COLO668 (cell line): ENCODE results near the gene DTD1.

ENCODE experiments used
- DNase-seq: peaks from one replicate; lab custom pipeline; 2025; ENCODE audit not compliant: unreplicated experiment; lab: John Stamatoyannopoulos, UW

Gene DTD1

DNA sequence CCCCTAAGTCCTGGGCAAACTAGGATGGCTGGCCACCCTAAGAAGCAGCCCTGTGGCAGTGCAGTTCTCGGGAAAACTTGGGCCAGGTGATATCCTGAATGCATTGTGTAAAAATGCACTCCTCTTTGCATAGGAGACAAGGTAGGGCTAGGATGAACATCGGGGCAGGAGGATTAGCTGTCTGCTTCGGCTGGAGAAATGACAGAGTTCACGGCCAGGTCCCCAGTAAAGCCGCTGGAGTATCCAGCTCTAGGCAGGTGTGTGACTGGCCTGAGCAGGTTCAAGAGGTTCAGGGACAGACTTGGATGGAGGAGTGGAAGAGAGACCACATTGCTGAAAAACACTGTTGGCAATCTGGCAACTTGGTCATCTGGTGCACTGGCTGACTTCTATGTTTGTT, 26.4 kb downstream of the DTD1 start:
- no peak for DNase-seq

- no peak for DNase-seq
Measured at GRCh38 chr20:18615020-18615650, 27.3 kb downstream of the DTD1 start.

DNA sequence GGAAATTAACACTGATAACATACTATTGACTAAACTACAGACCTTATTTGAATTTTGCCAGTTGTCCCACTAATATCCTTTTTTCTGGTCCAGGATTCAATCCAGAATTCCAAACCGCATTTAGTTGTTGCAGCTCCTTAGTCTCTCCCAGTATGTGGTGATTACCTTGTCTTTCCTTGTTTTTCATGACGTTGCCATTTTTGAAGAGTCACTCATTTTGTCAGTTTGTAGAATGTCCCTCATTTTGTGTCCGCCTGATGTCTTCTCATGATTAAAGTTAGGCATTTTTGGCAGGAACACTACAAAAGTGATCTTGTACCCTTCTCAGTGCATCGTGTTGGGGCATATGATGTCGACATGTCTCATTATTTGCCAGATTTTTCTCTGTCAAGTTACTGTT, 33.1 kb downstream of the DTD1 start:
- no peak for DNase-seq

DNA sequence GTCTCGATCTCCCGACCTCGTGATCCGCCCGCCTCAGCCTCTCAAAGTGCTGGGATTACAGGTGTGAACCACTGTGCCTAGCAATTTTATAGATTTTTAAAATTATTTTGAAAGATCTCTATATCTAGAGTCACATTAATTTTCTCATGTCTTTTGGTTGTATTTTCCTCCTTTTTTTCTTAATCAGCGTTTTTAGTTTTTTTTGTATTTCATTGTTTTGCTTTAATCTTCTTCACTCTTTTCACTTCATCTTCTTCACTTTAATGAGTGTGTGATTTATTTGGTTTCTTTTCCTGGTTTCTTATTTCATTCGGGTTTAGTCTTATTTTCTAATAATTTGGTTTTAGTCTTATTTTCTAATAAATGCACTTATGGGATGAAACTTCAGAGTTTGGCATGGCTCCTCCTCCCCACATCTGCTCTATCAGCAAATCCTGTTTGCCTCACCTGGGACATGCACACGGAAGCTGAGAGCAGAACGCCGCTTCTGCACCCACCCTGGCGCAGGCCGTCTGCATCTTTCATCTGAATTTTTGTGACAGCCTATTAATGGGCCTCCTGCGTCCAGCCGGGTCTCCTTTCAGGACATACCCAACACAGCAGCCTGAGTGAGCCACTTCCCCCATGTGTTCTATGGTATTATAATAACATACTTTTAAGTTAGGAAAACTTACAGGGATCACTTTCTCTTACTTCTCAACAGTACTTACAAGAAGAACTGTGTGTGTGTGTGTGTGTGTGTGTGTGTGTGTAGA, 35.5 kb downstream of the DTD1 start:
- DNase-seq = no peak

DNA sequence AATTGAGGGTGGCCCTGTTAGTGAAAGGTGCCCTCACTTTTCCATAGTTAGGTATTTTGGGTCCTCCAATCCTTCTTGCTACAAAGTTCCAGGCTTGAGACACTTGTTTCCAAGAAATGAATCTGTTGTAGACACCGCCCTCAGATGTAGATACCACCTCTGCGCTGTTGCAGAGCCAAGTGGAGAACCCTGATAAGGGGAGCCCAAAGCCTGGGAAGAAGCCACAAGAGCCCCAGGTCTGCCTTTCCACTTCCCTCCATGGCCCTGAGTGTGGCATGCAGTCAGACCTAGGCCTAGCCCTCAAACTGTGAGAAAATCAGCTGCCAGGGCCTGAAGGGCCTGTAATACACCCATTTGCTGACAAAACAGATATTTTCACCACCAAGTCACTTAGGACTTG, 37.1 kb downstream of the DTD1 start:
- no peak for DNase-seq

- DNase-seq = no peak
Measured at GRCh38 chr20:18625907-18626655, 38.2 kb downstream of the DTD1 start.

DNA sequence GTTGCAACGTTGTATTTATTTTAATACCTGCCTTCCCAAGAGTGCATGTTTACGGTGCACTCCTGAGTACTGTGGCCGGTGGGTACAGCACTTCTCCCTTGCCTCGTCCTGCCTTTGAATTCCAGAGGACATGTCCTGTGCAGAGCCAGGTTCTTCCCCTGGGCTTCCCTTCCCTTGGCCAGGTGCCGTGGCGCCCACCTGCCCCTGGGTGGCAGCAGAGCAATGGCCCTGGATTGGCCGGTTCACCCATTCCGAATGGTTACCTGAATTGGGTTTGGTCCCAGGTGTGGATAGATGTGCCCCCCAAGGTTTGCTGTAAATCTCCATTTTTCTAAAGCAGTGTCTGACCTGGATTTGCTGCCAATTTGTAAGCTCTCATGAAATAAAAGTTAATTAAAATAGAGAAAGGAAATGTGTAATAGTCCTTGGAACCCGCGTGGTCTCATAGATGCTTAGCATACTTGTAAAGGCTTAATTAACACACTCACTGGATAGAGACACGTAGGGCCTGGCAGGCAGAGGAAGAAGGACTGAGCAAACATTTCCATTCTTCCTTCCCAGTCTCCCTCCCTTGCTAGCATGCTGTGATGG, 40.6 kb downstream of the DTD1 start:
- DNase-seq = peak; percentile 60

DNA sequence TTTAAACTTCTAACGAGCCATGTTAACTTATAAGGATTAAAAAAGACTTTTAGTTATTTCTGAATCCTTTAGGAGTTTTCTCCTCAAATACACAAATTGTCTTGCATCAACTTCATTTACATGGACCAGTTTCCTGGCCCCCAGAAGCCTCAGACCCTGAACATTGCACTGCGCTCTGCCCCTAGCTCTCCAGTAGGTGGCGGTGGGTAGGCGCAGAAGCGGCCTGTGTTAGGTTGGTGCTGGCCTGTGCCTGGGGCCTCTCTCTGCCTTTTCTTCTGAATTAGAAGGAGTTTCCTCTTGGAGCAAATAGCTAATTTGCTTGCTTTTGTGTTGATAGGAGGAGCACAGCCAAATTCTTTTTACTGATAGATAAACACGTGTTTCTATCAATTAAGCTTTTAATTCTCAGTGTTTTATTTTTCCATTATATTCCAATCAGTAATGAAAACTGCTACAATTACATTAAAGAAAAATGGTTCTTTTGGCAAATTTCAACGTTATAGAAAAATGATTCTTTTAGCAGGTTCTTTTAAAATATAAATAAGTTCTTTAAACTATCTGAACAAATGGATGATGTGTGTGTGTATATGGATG, 44.4 kb downstream of the DTD1 start:
- peak; percentile 71 for DNase-seq

- no peak for DNase-seq
Measured at GRCh38 chr20:18633411-18633810, 45.6 kb downstream of the DTD1 start.

DNA sequence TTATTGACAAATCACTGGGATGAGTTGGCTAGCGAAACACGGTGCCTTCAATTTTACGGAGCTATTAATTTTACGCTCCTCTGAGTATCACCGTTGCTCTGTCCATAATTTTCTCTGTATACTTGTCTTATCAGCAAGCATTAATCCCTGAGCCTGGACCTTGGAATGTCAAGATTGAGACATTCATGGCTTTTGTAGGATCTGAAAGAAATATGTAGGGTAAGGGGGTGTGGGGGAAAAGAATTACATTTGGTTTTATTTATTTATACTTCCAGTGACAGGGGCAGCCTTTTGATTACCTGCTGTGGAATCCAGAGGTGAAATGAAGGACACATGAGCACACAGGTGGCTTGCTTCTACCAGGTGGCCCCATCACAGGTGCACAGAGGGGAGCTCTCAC, 46.6 kb downstream of the DTD1 start:
- DNase-seq = no peak

GRCh38 chr20:18635380-18635779, 47.5 kb downstream of the DTD1 start:
- DNase-seq = no peak

DNA sequence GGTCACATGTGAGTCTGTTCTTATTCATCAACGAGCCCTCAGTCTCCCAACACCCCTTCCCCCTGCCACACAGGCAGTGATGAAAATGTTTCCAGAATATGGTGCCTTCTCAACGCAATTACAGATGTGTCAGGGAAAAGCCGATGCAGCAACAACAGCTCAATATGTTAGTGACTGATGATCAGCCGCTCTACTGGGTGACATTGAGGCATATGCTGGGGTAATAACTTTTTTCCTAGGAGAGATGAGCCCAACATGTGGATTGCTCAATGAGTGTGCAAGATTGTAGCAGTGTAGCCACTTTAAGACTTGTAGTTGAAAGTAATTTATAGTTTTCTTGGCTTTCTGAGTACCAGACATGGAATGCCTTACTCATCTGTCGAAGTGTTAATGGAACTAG, 49.4 kb downstream of the DTD1 start:
- no peak for DNase-seq

DNA sequence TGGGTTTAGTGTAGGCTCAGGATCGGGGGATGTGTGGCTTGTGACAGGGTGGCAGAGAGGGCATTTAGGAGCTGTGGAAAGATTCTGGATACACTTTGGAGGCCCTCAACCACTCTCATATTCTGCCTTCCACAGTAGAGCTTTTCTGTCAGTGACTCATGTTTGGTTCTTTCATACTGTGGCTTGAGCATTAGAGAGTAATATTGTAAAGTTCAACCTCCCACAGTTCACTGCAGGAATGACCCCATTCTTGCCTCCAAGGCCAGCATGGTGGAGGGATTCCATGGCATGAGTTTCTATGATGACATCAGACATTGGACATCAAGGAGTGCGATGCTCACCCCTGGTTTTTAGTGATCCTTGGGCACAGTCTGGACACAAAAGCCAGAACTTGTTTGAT, 50.9 kb downstream of the DTD1 start:
- no peak for DNase-seq

DNA sequence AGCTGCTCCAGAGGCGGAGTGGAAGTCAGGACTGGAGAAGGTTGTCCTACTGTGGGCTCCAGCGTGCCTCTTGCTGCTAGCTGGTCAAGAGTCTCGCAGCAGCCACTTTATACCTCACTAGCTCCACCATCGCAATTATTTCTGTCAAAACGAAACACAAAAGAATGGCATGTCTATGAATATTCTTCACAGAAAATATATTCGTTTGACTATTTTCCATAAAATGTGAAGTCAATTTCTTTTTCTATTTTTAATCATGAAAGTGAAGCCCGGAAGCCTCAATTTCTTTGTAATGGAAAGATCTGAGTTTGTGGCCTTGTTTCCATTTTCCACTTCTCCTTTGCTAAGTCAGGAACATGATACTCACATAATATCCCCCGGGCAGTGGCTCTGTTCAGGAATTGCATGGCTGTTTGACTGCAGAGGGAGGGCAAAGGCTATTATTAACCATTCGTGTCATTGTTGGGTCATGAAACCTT, 51.7 kb downstream of the DTD1 start:
- no peak for DNase-seq

- no peak for DNase-seq
Measured at GRCh38 chr20:18645196-18645745, 57.4 kb downstream of the DTD1 start.

- DNase-seq = no peak
Measured at GRCh38 chr20:18645851-18646250, 58.0 kb downstream of the DTD1 start.

DNA sequence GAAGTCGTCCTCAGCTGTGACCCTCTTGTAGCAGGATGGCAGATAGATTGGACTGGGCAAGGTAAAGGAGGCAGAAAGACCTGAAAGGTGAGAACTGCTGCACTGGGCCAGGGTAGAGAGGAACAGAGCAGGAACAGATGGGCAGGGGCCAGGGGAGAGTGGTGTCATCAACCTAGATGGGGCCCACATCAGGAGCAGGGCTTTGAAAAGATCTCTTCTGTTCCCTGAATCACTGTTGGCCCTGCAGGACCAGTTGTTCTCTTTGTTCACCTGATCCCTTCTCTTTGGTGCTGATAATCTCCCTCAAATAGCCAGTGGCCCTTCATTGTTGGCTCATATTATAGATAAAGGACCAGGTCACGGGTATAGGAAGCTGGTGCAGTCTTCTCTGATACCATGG, 59.9 kb downstream of the DTD1 start:
- no peak for DNase-seq

- DNase-seq = no peak
Measured at GRCh38 chr20:18650224-18650623, 62.4 kb downstream of the DTD1 start.

GRCh38 chr20:18653736-18654447, 66.0 kb downstream of the DTD1 start:
- no peak for DNase-seq

GRCh38 chr20:18654448-18654773, 66.6 kb downstream of the DTD1 start:
- no peak for DNase-seq
